ENCODE measurements around the gene SRSF12. TPM values are rescaled to one million over a fixed set of nuclear protein-coding genes. Genes with fewer than 3 reads are reported as not detected.

The SRSF12 gene
- total RNA-seq, 4 donors from 2014 or later = 0.15 to 0.36 TPM; not detected in 2

DNA sequence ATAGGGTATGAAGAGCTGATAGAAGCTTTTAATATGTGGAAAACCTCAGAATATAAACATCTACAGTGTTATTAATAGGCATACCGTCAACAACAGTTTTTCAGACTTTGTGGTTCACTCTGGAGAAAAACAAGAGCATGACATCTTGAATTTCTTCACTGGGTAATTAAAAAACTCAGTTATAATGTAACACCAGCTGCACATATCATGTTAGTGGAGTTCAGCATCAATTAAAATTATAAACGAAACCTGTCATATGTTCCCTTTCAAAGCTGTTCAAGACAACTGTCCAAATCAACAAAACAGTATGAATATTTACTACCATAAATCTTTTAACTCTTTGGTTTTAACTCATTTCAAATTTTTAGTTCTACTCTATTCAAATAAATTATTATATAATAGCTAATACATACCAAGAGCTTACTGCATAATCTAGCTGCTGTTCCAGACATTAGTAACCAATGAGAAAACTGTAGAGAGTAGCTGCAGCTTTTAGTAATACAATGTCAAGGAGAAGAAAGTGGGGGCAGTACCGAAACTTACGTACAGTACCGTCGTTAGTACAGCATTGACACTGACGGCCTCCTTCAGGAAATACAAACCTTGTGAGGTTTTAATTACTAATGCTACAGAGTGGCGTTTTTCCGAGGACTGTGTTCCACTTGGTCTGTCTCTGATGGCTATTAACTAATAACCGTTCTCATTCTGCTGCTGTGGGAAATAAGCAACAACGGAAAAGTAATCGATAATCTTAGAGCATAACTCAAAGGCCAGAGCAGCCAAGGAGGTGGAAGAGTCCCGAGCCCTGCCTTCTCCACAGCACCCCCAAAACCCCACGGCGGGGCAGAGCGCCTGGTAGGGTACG, 27.5 kb upstream of the SRSF12 start:
- no peaks in the 10 kb centered on the region for H3K36me3 ChIP-seq
- H3K9me3 ChIP-seq = no peaks in the 10 kb centered on the region
- TF ChIP-seq POLR2AphosphoS5 (IDR thresholded peaks at IDR 0.05) = no peak
- TF ChIP-seq, protein P1, sequence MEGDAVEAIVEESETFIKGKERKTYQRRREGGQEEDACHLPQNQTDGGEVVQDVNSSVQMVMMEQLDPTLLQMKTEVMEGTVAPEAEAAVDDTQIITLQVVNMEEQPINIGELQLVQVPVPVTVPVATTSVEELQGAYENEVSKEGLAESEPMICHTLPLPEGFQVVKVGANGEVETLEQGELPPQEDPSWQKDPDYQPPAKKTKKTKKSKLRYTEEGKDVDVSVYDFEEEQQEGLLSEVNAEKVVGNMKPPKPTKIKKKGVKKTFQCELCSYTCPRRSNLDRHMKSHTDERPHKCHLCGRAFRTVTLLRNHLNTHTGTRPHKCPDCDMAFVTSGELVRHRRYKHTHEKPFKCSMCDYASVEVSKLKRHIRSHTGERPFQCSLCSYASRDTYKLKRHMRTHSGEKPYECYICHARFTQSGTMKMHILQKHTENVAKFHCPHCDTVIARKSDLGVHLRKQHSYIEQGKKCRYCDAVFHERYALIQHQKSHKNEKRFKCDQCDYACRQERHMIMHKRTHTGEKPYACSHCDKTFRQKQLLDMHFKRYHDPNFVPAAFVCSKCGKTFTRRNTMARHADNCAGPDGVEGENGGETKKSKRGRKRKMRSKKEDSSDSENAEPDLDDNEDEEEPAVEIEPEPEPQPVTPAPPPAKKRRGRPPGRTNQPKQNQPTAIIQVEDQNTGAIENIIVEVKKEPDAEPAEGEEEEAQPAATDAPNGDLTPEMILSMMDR (IDR thresholded peaks at IDR 0.05) = no peak
- TF ChIP-seq POLR2A (IDR thresholded peaks at IDR 0.05) = no peak
- no peak for TF ChIP-seq EP300 (IDR thresholded peaks at IDR 0.05)
- H3K4me3 ChIP-seq = peak overlapping the region; percentile 91
- DNase-seq (ENCODE audit: low spot score in 2 of 2) = no peak
- H3K27ac ChIP-seq = peak overlapping the region; percentile 86
- 4% methylated on average over 17 of the region's 17 CpGs for WGBS
- H3K27me3 ChIP-seq = no peaks in the 10 kb centered on the region
- peaks cover 12% of the 10 kb centered on the region for H3K4me1 ChIP-seq

DNA sequence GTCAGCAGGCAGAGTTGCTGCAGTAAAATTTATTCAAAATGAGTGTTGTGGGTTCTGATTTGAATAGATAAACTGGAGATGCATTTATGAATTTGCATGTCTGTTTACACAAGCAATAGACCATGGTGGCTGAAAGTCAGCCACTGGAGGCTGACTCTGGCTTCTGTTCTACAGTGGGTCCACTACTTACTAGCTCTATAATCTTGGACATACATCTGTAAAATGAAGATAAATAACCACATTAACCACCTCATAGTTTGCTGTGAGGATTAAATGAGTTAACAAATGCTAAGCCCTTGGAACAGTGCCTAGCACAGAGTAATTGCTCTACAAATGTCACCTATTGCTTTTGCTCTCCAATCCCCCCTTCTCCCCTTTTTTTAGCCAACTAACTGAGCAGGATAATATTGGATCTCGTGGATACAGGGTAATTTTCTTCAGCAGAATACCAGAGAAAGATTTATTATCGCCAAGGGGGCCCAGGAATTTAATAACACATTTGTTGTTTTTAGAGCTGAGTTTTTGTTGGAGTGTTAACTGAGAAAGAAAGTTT, 26.6 kb upstream of the SRSF12 start:
- no peaks in the 10 kb centered on the region for H3K9me3 ChIP-seq
- peaks cover 12% of the 10 kb centered on the region for H3K4me1 ChIP-seq
- no peak overlapping the region for H3K27ac ChIP-seq
- WGBS = 51% methylated on average over 2 of the region's 2 CpGs
- DNase-seq (ENCODE audit: low spot score in 2 of 2) = no peak
- H3K4me3 ChIP-seq = no peak overlapping the region
- H3K36me3 ChIP-seq = no peaks in the 10 kb centered on the region
- H3K27me3 ChIP-seq = no peaks in the 10 kb centered on the region
- TF ChIP-seq, protein P1 (IDR thresholded peaks at IDR 0.05) = no peak
- TF ChIP-seq POLR2A (IDR thresholded peaks at IDR 0.05) = no peak
- no peak for TF ChIP-seq EP300 (IDR thresholded peaks at IDR 0.05)
- no peak for TF ChIP-seq POLR2AphosphoS5 (IDR thresholded peaks at IDR 0.05)

DNA sequence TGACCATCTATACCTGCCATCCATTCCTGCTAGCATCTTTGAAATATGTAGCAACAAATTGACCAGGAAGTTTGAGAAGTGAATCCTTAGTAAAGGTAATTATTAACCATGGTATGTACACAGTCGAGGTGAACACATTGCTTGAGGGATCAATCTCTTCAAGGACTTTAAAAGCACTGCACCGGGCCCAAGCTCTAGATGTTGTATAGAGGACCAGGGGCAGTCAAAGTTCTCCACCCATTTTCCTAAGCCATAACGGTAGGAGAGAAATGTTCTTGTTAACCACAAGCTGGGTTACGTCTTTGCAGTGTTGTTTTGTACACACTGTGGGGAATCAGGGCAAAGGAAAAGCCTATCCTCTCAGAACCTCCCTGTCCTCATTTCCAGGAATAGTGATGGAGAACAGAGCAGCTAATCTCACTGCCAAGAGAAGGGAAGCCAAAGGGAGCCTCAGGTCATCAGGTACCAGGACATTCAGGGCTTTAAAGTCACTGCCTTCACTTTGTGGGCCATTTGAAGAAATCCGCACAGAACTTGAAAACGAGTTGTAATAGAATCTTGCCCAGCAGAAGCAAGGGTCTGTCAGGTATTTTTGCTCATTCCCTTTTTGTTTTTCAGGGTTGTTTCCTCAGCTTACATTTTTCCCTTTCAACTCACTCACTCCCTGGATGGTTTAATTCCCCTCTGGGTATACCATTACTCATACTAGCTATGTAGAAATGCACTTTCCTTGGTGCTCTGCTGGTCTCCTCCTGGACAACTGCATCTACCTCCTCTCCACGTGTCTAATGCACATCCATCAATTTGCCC, 22.7 kb upstream of the SRSF12 start:
- WGBS = 76% methylated on average over 7 of the region's 7 CpGs
- no peak for TF ChIP-seq POLR2A (IDR thresholded peaks at IDR 0.05)
- TF ChIP-seq EP300 (IDR thresholded peaks at IDR 0.05) = no peak
- no peak for TF ChIP-seq POLR2AphosphoS5 (IDR thresholded peaks at IDR 0.05)
- TF ChIP-seq, protein P1 (IDR thresholded peaks at IDR 0.05) = no peak
- Histone ChIP-seq H3K4me3 (no peak overlapping the region), H3K36me3 (no peaks in the 10 kb centered on the region), H3K27ac (no peak overlapping the region), H3K27me3 (no peaks in the 10 kb centered on the region), H3K9me3 (no peaks in the 10 kb centered on the region), H3K4me1 (peaks cover 3% of the 10 kb centered on the region)
- no peak for DNase-seq (ENCODE audit: low spot score in 2 of 2)

DNA sequence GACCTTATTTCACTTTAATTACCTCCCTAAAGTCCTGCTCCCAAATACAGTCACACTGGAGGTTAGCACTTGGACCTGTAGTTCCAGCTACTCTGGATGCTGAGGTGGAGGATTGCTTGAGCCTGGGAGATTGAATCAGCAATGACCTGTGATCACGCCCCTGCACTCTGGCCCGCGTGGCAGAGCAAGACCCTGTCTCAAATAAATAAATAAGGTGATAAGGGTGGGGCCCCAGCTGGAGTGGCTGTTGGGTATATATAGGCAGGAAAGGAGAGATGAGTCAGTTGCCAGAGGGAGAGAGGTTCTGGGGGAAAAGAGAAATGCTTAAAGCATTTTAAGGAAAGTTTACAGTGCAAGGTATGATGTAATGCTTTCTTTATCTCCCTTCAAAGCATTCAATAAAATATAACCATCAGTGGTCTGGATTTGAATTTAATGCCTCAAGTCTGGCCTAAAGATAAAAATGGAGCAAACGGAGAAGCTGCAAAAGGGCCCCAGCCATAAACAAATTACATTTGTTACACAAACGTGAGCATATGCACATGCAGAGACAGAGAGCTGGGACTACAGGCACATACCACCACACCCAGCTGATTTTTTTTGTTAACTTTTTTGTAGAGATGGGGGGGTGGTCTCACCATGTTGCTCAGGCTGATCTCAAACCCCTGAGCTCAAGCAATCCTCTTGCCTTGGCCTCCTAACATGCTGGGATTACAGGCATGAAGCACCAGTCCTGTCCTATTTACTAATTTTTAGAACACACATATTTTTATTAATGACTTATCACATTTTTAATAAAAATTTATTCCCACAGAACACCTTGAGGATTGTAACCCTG, 21.9 kb upstream of the SRSF12 start:
- WGBS = 81% methylated on average over 5 of the region's 5 CpGs
- no peaks in the 10 kb centered on the region for H3K27me3 ChIP-seq
- no peaks in the 10 kb centered on the region for H3K9me3 ChIP-seq
- H3K4me3 ChIP-seq = no peak overlapping the region
- H3K27ac ChIP-seq = no peak overlapping the region
- TF ChIP-seq, protein P1 (IDR thresholded peaks at IDR 0.05) = no peak
- TF ChIP-seq EP300 (IDR thresholded peaks at IDR 0.05) = no peak
- no peak for TF ChIP-seq POLR2AphosphoS5 (IDR thresholded peaks at IDR 0.05)
- TF ChIP-seq POLR2A (IDR thresholded peaks at IDR 0.05) = no peak
- no peak for DNase-seq (ENCODE audit: low spot score in 2 of 2)
- no peaks in the 10 kb centered on the region for H3K36me3 ChIP-seq
- H3K4me1 ChIP-seq = no peaks in the 10 kb centered on the region

All from suprapubic skin (tissue), 4 donors.